ENCODE measurements around the gene ZNF341.
"Not testable (repeated sequence)": the region's sequence is repeated elsewhere in the genome, so short reads cannot be mapped to it uniquely, and the experiment has no call there.

The ZNF341 gene

DNA sequence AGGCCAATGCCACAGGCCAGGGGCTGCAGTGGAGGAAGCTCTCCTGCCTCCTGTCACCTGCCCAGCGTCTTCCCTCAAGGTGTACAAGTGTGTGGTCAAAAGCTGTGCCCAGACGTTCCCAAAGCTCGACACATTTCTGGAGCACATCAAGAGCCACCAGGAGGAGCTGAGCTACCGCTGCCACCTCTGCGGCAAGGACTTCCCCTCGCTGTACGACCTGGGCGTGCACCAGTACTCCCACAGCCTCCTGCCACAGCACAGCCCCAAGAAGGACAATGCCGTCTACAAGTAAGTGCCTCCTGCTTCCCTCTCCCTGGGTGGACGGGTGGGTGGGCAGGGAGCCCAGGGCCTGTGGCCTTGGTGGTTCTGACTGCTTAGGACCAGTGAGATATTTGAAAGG, 38.2 kb downstream of the ZNF341 start:
- no peak for DNase-seq

DNA sequence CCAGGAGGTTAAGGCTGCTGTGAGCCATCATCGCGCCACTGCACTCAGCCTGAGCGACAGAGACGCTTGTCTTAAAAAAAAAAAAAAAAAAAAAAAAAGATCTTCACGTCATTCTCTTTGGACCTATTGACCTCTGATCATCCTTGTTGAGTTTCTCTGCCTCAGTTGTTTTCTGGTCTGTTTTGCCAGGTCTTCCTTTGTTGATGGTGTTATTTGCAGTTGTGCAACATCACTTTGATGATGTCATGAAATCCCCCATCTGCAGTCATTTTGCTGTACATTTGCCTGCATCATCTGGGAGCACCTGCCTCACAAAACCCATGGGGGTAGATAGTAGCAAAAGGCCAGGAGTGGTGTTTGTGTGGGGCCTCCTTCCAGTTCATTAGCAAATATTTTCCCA, 40.1 kb downstream of the ZNF341 start:
- DNase-seq = peak; percentile 8 to 24 (median 23)

DNA sequence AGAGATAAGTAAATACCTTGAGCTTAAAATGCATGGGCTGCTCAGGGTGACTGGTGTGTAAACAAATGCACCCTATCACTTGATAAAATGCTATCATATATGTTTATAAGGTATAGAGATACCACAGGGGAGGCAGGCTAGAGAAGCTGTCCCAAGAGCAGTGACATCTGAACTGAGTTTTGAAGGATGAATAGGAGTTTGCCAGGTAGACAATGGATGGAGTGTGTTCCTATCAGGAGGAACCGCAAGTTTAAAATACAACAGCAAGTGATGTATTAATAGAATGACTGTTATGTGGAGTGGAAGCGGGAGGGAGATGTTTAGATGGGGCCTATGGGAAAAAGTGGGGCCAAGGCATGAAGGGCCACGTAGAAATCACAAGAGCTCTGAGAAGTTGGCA, 40.6 kb downstream of the ZNF341 start:
- DNase-seq = no peak

DNA sequence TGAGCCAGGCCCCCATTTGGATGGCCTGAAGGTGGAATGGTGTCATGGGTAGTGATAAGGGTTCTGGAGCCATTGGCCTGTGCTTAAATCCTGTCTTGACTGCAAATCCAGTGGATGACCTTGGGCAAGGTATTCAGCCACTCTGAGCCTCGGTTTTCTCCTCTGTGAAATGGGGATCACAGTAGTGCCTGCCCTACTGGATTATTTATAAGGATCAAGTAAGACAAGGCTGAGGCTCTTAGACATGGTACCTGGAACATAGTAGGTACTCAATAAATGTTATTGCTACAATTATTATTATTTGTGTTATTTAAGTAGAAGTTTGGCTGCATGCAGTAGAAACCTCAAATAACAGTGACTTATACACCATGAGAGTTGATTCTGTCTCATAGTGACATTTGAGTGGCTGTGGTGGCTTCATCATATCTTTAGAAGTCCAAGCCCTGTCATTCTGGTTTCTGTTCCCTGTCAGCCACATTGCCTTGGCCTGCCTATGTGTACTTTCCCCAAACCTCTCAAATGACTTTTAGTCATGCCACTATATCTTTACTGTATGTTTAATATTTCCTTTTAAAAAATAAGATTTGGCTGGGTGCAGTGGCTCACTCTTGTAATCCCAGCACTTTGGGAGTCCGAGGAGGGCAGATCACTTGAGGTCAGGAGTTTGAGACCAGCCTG, 41.8 kb downstream of the ZNF341 start:
- peak; percentile 78 to 91 (median 87) for DNase-seq

DNA sequence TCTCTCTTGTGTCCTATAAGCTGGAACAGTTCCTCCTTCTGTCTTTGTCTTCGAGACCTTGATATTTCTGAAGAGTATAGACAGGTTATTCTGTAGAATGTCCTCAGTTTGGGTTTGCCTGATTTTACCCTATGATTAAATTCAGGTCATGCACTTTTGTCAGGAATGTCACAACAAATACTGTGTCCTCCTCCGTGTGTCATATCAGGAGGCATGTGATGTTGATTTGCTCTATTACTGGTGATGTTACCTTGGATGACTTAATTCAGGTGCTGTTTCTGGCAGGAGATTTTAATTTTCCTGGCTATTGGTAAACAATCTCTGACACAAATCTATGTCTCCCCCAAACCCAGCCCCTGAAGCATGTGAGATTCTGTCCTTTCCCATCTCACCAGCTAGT, 46.0 kb downstream of the ZNF341 start:
- no peak for DNase-seq

DNA sequence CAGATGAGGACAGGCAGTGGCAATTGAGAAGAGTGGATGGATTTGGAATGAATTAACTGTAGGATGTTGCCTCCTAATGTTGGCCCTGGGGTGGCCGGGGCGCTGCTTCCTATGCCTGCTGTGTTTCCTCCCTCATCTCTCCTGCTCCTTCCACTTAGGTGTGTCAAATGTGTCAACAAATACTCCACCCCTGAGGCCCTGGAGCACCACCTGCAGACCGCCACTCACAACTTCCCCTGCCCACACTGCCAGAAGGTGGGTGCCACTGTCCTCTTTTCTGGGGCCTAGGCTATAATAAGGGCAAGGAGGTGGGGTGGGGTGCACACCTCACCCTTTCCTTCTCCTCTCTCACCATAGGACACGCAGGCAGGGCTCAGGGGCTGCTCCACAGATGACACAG, 49.3 kb downstream of the ZNF341 start:
- DNase-seq = no peak

DNA sequence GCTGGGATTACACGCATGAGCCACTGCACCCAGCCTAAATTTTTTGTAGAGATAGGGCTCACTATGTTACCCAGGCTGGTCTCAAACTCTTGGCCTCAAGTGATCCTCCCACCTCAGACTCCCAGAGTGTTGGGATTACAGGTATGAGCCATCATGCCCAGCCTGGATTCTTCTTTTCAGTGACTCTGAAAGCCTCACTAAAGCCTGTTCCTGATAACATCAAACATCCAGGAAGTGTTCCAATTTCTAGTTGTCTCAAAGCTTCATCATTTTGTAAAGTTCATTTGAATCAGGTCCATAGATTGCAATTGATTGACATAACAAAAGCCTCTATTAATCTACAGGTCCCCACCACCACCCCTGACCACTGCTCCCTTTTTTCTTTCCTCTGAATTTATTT, 50.1 kb downstream of the ZNF341 start:
- no peak for DNase-seq

DNA sequence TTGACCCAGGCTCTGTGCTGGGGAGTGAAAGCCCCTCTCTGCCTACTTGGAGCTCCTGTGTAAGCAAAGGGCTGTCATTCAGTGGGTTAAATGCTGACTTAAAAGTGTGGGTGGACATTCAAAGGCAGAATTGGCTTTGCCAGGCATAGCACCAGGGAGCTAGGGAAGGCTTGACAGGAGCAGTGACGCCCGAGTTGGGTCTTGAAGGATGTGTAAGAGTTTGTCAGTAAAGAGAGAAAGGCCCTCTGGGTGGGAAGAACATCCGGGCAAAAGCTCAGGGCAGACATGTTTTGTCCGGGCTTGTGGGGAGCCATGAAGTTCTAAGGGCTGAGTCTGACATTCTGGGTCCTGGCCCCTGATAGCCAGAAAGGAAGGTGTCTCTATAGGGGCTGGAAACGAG, 51.5 kb downstream of the ZNF341 start:
- no peak for DNase-seq

DNA sequence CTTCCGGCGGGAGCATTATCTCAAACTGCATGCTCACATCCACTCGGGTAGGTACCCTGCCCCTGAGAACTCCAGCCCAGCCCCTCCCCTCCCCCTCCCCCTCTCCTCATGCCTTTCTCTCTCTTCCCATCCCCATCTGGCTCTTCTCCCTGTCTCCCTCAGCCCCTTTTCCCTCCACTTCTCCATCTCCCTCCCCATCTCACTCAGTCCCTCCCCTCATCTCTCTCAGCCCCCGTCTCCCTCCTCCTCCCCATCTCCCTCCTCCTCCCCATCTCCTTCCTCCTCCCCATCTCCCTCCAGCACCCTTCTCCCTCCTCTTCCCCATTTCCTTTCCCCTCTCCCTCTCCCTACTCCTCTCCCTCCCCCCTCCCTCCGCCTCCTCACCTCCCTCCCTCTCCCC, 52.0 kb downstream of the ZNF341 start:
- no peak for DNase-seq

DNA sequence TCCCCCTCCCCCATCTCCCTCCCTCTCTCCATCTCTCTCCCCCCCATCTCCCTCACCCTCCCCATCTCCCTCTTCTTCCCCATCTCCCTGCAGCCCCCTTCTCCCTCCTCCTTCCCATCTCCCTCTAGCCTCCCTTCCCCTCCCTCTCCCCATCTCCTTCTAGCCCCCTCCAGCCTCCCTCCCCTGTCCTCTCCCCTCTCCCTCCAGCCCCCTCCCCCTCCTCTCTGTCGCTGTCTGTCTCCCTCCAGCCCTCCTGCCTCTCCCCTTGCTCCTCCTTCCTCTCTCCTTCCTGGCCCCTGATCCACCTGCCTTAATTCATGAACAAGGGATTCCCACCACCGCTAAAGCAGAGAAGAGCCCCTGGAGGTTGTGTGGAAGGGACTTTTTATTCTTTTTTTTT, 52.4 kb downstream of the ZNF341 start:
- DNase-seq = no peak

DNA sequence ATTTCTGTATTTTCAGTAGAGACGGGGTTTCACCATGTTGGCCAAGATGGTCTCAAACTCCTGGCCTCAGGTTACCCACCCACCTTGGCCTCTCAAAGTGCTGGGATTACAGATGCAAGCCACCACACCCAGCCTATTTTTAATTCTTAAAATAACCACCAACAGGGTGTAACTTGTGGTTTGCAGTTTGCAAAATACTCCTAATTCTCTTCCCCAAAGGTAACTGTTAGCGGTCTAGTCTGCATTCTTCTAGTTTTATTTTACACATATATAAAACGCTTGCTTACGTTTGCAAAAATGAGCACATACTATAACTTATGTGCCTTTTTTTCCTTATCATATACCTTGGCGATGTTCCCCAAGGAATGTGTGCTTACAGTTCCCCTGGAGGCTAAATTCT, 53.7 kb downstream of the ZNF341 start:
- DNase-seq = no peak

DNA sequence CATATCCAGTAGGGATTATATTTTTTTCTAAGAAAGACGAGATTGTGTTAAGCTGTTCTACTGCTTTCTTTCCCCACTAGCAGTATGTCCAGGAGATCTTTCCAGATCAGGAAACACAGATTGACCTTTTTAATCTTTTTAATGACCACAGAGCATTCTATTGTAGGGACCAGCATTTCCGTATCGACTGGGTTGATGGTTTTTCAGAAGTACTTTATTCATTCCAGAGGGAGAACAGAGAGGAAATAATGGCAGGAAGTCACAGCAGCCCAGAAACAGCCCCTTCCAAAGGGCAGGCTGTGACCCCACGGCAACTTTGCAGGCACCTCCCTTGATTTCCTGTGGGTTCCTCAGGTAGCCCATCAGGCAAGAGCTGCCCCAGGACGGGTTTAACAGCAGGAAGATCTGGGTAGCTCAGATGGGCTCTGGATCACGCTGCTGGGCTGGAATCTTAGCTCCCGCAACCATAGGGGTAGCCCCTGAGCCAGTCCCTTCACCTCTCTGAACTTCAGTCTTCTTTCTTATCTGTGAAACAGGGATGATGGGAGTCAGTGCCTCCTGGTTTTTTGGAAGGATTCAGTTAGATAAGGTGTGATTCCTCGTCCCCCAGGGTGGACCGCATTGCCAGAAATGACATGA, 55.6 kb downstream of the ZNF341 start:
- no peak for DNase-seq

DNA sequence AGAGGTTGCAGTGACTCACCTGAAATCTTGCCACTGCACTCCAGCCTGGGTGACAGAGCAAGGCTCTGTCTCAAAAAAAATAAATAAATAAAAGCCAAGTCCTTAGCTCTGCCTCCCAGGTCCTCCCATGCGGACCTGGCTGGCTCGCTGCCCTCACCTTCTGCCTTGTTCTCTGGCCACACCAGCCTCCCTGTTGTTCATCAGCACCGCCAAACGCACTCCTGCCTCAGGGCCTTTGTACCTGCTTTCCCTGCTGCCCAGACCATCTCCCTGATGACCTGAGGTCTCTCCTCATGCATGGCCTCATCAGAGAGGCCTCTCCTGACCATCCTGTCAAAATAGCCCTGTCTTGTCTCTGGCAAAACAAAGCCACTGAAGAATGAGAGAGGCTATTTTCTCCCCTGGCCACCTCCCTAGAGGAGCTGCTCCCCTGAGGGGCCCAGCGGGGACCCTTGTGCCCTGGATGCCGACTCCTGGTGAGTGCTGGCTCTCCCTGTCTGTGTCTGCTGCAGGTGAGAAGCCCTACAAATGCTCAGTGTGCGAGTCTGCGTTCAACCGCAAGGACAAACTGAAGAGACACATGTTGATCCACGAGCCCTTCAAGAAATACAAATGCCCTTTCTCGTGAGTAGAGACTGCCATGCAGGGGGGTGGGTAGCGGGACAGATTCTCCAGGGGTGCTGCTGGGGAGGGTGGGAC, 56.7 kb downstream of the ZNF341 start:
- no peak for DNase-seq

DNA sequence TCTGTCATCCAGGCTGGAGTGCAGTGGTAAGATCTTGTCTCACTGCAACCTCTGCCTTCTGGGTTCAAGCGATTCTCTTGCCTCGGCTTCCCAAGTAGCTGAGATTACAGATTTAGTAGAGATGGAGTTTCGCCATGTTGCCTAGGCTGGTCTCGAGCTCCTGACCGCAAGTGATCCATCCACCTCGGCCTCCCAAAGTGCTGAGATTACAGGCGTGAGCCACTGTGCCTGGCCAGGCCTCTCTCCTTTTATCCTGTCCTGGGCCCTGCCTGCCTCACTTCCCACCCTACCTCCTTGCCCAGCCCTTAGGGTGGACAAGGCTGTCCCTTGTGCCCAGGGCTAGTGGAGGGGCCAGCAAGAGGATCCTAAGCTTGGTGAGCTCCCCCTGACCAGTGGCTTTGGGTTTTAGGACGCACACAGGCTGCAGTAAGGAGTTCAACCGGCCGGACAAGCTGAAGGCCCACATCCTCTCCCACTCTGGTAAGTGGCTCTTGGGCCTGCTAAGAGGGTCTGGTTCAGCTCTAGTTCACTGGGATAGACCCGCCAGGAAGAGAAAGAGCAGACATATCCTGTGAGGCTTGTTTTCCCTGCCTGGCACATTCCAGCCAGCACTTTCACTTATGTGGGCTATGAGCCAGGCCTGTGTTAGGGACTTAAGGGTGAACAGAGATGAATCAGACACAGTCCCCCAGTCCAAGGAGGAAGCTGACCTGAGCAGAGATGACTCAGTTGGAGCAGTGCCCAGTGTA, 57.5 kb downstream of the ZNF341 start:
- peak; percentile 48 to 60 (median 54) for DNase-seq

DNA sequence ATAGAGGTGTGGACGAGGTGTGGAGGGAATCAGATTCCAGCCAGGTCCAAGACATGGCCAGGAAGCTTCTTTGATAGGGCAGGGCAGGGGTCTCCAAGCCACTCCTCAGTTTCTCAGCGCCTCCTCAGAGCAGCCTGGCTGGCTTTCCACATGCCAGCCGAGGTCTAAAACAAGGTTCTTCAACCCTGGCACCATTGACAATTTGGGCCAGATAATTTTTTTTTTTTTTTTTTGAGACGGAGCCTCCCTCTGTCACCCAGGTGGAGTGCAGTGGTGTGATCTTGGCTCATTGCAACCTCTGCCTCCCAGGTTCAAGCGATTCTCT, 58.0 kb downstream of the ZNF341 start:
- no peak for DNase-seq

DNA sequence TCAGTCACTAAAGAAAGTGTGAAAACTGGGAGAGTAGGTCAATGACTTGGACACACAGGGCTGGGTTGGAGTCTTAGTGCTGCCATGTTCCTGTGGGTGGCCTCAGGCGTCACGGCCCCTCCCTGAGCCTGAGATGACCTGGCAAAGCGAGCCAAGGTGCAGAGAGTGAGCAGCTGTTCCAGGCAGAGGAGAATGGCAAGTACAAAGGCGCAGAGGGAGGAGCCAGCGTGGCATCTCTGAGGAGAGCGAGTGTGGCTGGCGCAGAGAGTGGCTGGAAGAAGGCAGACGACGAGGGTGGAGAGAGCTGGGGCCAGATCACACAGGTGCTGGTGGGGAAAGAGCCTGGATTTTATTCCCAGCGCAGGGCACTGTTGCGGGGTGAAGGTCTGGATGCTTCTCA, 58.8 kb downstream of the ZNF341 start:
- no peak for DNase-seq

DNA sequence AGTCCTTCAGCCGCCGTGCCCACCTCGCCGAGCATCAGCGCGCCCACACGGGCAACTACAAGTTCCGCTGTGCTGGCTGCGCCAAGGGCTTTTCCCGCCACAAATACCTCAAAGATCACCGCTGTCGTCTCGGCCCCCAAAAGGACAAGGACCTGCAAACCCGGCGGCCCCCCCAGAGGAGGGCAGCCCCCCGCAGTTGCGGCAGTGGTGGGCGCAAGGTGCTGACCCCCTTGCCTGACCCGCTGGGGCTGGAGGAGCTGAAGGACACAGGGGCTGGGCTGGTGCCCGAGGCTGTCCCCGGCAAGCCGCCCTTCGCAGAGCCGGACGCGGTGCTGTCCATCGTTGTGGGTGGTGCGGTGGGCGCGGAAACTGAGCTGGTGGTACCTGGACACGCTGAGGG, 59.2 kb downstream of the ZNF341 start:
- DNase-seq = no peak

DNA sequence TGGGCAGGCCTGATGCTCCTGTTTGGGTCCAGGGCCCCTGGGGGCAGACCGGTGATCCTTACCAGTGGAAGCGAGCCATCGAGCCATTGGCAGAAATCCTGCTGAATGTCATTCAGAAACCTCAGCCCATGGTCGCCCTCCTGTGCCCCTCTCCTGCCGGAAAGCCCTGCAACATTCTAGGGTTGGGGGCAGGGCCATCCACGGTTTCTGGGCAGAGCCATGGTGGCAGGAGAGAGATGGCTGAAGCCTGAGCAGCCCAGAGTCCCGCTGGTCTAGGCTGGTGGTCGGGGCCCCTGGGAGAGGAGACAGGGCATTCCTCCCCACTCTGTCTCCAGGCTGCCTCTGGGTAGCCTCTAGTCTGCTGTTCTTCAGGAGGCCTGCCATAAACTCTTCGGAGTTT, 59.7 kb downstream of the ZNF341 start:
- no peak for DNase-seq

DNA sequence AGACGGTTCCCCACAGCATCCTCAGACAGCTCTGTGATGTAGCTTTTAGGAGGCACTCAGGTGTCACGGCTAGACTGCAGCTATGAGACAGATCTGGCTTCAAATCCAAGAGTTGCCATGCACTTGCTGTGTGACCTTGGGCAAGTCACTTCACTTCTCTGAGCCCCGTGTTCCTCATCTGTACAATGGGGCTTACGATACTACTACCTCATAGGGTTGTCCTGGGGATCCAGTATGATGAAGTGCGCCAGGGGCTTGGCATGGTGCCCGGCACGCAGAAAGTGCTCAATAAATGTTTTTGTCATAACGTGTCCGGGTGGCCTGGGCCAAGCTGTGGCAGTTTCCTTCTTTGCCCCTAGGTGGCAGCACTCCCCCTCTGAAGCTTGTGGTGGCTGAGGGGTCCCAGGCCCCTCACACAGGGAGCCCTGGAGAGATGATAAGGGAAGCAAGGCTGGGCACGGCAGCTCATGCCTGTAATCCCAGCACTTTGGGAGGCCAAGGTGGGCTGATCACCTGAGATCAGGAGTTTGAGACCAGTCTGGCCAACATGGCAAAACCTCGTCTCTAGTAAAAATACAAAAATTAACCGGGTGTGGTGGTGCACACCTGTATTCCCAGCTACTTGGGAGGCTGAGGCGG, 60.3 kb downstream of the ZNF341 start:
- DNase-seq = peak; percentile 38 to 63 (median 55)

DNA sequence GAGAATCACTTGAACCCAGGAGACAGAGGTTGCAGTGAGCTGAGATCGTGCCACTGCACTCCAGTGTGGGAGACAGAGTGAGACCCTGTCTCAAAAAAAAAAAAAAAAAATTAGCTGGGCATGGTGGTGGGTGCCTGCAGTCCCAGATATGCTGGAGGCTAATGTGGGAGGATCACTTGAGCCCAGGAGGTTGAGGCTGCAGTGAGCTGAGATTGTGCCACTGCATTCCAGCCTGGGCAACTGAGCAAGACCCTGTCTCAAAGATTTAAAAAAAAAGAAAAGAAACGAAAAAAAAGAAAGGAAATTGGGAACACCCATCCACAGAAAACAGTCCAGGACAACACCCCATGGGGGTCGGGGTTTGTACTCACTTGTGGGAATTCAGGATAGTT, 60.8 kb downstream of the ZNF341 start:
- not testable (repeated sequence) for DNase-seq

DNA sequence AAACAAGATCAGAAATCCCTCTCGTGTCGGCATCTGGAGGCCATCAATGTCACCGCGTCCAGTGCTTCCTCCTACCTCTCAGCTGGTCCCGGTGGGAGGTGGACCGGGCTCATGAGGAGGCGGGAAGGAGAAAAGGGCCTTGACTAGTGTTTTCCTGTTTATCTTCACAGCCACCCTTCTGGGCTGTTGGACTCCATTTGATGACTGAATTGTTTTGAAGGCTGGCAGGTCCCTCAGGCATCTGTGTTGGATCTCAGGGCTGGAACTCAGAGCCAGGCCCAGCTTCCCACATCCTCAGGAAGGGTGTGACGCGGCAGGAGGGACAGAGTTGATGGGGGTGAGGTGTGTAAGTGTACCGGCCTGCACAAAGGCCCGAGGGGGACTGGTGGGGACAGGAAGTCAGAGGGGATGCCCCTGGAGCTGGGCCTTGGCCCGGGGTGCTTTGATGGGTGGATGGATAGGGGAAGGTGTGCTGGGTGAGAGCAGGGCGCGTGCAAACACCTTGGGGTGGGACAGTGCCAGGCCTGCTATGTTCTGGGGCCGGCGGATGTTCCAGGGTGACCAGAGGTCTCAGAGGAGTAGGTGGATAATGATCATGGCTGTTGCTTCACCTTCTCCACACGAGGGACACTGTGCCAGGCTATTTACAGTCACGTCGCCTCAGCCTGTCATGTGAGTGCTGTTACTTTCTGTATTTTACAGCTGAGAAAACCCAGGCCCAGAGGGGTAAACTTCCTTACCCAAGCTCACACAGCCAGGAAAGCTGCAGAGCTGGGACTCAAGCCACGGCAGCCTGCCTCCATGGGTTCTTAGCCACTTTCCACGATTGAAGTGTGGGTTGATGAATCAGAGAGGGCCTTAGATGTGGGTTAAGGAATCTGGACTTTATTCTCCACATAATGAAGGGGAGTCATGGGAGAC, 61.5 kb downstream of the ZNF341 start:
- DNase-seq = no peak

DNA sequence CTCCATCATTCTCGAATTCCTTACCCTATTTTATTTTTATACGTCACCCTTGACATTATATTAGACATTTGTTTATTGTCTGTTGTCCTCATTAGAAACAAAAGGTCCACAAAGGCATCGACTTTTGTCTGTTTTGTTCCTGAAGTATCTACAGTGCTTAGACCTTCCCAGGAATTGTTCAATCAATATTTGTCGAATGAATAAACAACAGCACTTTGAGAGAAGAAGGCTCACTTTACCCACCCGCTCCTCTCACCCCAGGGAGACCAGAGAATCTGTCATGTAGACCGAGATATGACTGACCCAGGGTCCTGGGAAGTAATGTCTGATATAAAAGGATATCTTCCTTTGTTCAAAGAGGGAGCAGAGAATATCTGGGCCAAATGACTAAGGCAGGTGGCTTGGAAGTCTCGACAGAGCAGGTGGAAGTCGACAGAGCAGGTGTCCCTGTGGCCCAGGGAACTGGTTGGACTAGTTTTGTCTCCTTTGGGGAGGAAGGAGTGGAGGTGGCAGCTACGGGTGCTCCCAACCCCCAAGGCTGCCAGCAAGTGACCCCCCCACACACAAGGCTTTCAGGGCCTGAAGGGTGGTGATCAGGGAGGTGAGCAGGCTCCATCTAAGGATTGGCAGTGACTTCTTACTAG, 64.6 kb downstream of the ZNF341 start:
- no peak for DNase-seq

All from suppressor macrophage treated with lipopolysaccharide for 1 hour (primary cell).